MCF 10A (cell line): ENCODE measurements around the gene CTCFL. TPM values are rescaled to one million over a fixed set of nuclear protein-coding genes. Genes with fewer than 3 reads are reported as not detected.

Source experiments
- BruUV-seq: library from RNA; stranded (reverse); fragments of 400-500 nt; replicated peaks from 2 replicates; lab custom pipeline; 2021; lab: Mats Ljungman, UMichigan
- CTCF ChIA-PET: fragments of 300-600 bp; sonication (Branson Sonifier 250); formaldehyde crosslinking; extraction: SDS; loops from one replicate; lab custom pipeline; 2021; ENCODE audit warnings: antibody characterized with exemption, inconsistent platforms; lab: Yijun Ruan, JAX
- POLR2A ChIA-PET: fragments of 300-600, 350-650 bp; sonication (Branson Sonifier 250); formaldehyde crosslinking; extraction: SDS; loops from one replicate; lab custom pipeline; 2020; ENCODE audit warnings: antibody characterized with exemption, inconsistent platforms; lab: Yijun Ruan, JAX
- DNase-seq: peaks from one replicate; pipeline ENCODE4 v3.0.0-alpha.2; 2018; ENCODE audit not compliant: unreplicated experiment
- H3K27ac Mint-ChIP-seq: one replicate; pipeline ENCODE4 v1.8.0; 2022; ENCODE audit warnings: mild to moderate bottlenecking, low read depth, mixed read lengths; ENCODE audit not compliant: unreplicated experiment
- H3K27me3 Mint-ChIP-seq: one replicate; pipeline ENCODE4 v1.8.0; 2022; ENCODE audit warnings: mixed read lengths; ENCODE audit not compliant: insufficient read depth, unreplicated experiment
- H3K36me3 Mint-ChIP-seq: one replicate; pipeline ENCODE4 v1.8.0; 2022; ENCODE audit warnings: mild to moderate bottlenecking, moderate library complexity, mixed read lengths; ENCODE audit not compliant: insufficient read depth, unreplicated experiment
- H3K4me1 Mint-ChIP-seq: one replicate; pipeline ENCODE4 v1.8.0; 2022; ENCODE audit warnings: mixed read lengths; ENCODE audit not compliant: insufficient read depth, unreplicated experiment
- H3K4me3 Mint-ChIP-seq: one replicate; pipeline ENCODE4 v1.8.0; 2022; ENCODE audit warnings: mild to moderate bottlenecking, moderate library complexity, mixed read lengths; ENCODE audit not compliant: unreplicated experiment
- H3K9me3 Mint-ChIP-seq: one replicate; pipeline ENCODE4 v1.8.0; 2022; ENCODE audit warnings: mixed read lengths; ENCODE audit not compliant: unreplicated experiment
- intact Hi-C: fragments of 100-400 bp; cut with micrococcal nuclease; formaldehyde crosslinking; loops from 2 replicates; pipeline ENCODE4 v1.14.1; 2022
- total RNA-seq: library from RNA; stranded (reverse); gene quantifications from 2 replicates; pipeline ENCODE4 v1.2.3, GENCODE V29; 2022
- TF ChIP-seq, protein P1 (sequence below): fragments of 200-600 bp; IDR thresholded peaks from one replicate; pipeline ENCODE4 v1.8.0; 2022; ENCODE audit warnings: antibody characterized with exemption, mild to moderate bottlenecking; ENCODE audit not compliant: unreplicated experiment

The CTCFL gene
- total RNA-seq, 1 experiment from 2014 or later = not detected

DNA sequence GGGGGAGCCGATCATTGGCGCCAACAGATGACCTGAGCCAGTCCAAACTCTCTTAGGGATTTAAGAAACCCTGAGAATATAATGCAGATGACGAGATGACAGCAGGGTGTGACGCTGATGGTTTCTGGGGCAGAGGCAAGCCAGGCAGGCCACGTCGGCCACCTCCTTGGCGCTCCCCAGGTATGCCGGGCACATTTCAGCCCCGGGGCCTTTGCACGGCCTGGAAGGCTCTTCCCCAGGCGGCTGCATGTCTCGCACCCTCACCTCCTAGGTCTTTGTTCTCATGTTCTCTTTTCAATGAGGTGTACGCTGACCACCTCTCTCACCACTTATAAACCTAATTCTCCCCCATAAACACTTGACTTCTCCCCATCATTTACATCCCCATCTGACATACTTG is 68.8 kb downstream of the CTCFL start:
- DNase-seq = no peak
- BruUV-seq = no TSS peak
- Mint-ChIP-seq H3K36me3 (no peaks in the 10 kb centered on the region), H3K27ac (no peak overlapping the region), H3K4me3 (no peak overlapping the region), H3K4me1 (no peaks in the 10 kb centered on the region), H3K27me3 (peaks cover 59% of the 10 kb centered on the region), H3K9me3 (no peaks in the 10 kb centered on the region)
- POLR2A ChIA-PET = no interaction called here
- intact Hi-C loops = no loop called here
- CTCF ChIA-PET = interaction anchor here (1.0 kb wide), 1 partner anchor 18 kb away, joined by 4 read pairs; no protein-coding TSS in a partner anchor
- TF ChIP-seq, protein P1, sequence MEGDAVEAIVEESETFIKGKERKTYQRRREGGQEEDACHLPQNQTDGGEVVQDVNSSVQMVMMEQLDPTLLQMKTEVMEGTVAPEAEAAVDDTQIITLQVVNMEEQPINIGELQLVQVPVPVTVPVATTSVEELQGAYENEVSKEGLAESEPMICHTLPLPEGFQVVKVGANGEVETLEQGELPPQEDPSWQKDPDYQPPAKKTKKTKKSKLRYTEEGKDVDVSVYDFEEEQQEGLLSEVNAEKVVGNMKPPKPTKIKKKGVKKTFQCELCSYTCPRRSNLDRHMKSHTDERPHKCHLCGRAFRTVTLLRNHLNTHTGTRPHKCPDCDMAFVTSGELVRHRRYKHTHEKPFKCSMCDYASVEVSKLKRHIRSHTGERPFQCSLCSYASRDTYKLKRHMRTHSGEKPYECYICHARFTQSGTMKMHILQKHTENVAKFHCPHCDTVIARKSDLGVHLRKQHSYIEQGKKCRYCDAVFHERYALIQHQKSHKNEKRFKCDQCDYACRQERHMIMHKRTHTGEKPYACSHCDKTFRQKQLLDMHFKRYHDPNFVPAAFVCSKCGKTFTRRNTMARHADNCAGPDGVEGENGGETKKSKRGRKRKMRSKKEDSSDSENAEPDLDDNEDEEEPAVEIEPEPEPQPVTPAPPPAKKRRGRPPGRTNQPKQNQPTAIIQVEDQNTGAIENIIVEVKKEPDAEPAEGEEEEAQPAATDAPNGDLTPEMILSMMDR = no peak

- BruUV-seq = no TSS peak
- no peak overlapping the region for H3K4me3 Mint-ChIP-seq
Measured at GRCh38 chr20:57455386-57455785, 69.6 kb downstream of the CTCFL start.

GRCh38 chr20:57451795-57452661 is 72.9 kb downstream of the CTCFL start:
- no TSS peak for BruUV-seq
- intact Hi-C loops = no loop called here
- Mint-ChIP-seq H3K27me3 (peaks cover 100% of the 10 kb centered on the region), H3K4me3 (no peak overlapping the region), H3K4me1 (no peaks in the 10 kb centered on the region), H3K36me3 (no peaks in the 10 kb centered on the region), H3K9me3 (no peaks in the 10 kb centered on the region), H3K27ac (no peak overlapping the region)
- DNase-seq = no peak
- ChIA-PET CTCF (interaction anchor here (0.7 kb wide), 1 partner anchor 745 kb away, joined by 3 read pairs; no protein-coding TSS in a partner anchor), POLR2A (no interaction called here)
- TF ChIP-seq, protein P1 = no peak

More at GRCh38 chr20:57455386-57455785, 69.6 kb downstream of the CTCFL start:
- TF ChIP-seq, protein P1 = no peak
- Mint-ChIP-seq H3K27ac (no peak overlapping the region), H3K9me3 (no peaks in the 10 kb centered on the region), H3K27me3 (peaks cover 66% of the 10 kb centered on the region), H3K36me3 (no peaks in the 10 kb centered on the region), H3K4me1 (no peaks in the 10 kb centered on the region)
- intact Hi-C loops = no loop called here
- POLR2A ChIA-PET = no interaction called here
- DNase-seq = no peak
- CTCF ChIA-PET = interaction anchor here (0.6 to 1.0 kb wide), 2 partner anchors 17 to 145 kb away, joined by 3 to 4 read pairs; no protein-coding TSS in a partner anchor

DNA sequence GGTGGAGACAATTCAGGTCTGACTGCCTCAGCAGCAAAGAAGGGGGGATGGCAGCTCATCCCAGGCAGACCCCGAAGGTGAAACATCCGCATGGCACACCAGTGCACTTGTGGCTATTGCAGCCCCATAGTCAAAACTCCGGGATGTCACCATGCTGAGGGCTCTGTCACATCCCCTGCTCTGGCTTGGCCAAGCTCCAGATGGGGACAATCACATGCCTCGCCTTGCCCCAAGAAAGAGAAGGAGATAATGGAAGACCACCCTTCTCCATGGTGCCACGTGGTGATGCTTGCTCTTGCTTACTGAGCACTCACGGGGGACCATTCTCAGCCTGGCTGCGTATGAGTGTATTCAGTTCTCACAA is 73.5 kb downstream of the CTCFL start:
- no peak overlapping the region for H3K27ac Mint-ChIP-seq
- H3K36me3 Mint-ChIP-seq = no peaks in the 10 kb centered on the region
- ChIA-PET POLR2A (no interaction called here), CTCF (interaction anchor here (0.6 to 0.7 kb wide), 2 partner anchors 426 to 745 kb away, joined by 3 read pairs; no protein-coding TSS in a partner anchor)
- no peak for DNase-seq
- H3K4me3 Mint-ChIP-seq = no peak overlapping the region
- no peaks in the 10 kb centered on the region for H3K4me1 Mint-ChIP-seq
- TF ChIP-seq, protein P1 = no peak
- intact Hi-C loops = no loop called here
- H3K27me3 Mint-ChIP-seq = peaks cover 100% of the 10 kb centered on the region
- no peaks in the 10 kb centered on the region for H3K9me3 Mint-ChIP-seq
- no TSS peak for BruUV-seq
